HepG2 (cell line): ENCODE measurements around the gene MASP1. TPM values are rescaled to one million over a fixed set of nuclear protein-coding genes. Genes with fewer than 3 reads are reported as not detected.

Source experiments
- ARNT ChIP-seq: fragments of 450-650 bp; IDR thresholded peaks from 2 replicates; pipeline ENCODE4 v1.6.1; 2017
- ATF3 ChIP-seq: sonication (generic); formaldehyde crosslinking; IDR thresholded peaks from 2 replicates; pipeline ENCODE4 v1.4.0; 2020; ENCODE audit warnings: missing genetic modification reagents
- ATF6 ChIP-seq: sonication (generic); formaldehyde crosslinking; conservative IDR thresholded peaks from 2 replicates; pipeline ENCODE4 v1.4.0; 2020; ENCODE audit warnings: missing genetic modification reagents
- CEBPB ChIP-seq: IDR thresholded peaks from 2 replicates; pipeline ENCODE4 v1.6.1; 2011; ENCODE audit warnings: low read depth, low read length, improper control_type of control experiment, borderline replicate concordance
- GPBP1L1 ChIP-seq: sonication (generic); formaldehyde crosslinking; IDR thresholded peaks from 2 replicates; pipeline ENCODE4 v1.5.0; 2020; ENCODE audit warnings: mild to moderate bottlenecking, missing genetic modification reagents
- HMG20B ChIP-seq: conservative IDR thresholded peaks from 2 replicates; pipeline ENCODE4 v1.6.1; 2016; ENCODE audit warnings: missing genetic modification reagents, missing compliant biosample characterization
- HNRNPH1 ChIP-seq: fragments of 200-400 bp; formaldehyde crosslinking; optimal IDR thresholded peaks from 2 replicates; pipeline ENCODE3; 2017; ENCODE audit warnings: mild to moderate bottlenecking, low read depth, low read length
- HNRNPL ChIP-seq: fragments of 200-400 bp; formaldehyde crosslinking; IDR thresholded peaks from 2 replicates; pipeline ENCODE4 v1.6.1; 2017; ENCODE audit warnings: mild to moderate bottlenecking, low read depth, low read length
- MBNL3 ChIP-seq: fragments of 250-450 bp; sonication (Bioruptor Pico); conservative IDR thresholded peaks from 2 replicates; pipeline ENCODE4 v1.8.0; 2022; ENCODE audit warnings: mild to moderate bottlenecking, inconsistent platforms
- MIER3 ChIP-seq: IDR thresholded peaks from 2 replicates; pipeline ENCODE4 v1.6.1; 2016; ENCODE audit warnings: missing compliant biosample characterization, borderline replicate concordance
- MYC ChIP-seq: sonication (generic); formaldehyde crosslinking; IDR thresholded peaks from 2 replicates; pipeline ENCODE4 v1.9.0; 2021; ENCODE audit warnings: missing genetic modification reagents, borderline replicate concordance
- SMYD3 ChIP-seq: sonication (generic); formaldehyde crosslinking; IDR thresholded peaks from 2 replicates; pipeline ENCODE4 v1.8.1; 2023; ENCODE audit warnings: mild to moderate bottlenecking, missing genetic modification reagents
- SNAPC2 ChIP-seq: sonication (generic); formaldehyde crosslinking; IDR thresholded peaks from 2 replicates; pipeline ENCODE4 v1.8.1; 2022; ENCODE audit warnings: mild to moderate bottlenecking, missing genetic modification reagents
- SYNCRIP ChIP-seq: fragments of 200-400 bp; formaldehyde crosslinking; IDR thresholded peaks from 2 replicates; pipeline ENCODE4 v1.6.1; 2018; ENCODE audit warnings: mild to moderate bottlenecking, low read depth, low read length; ENCODE audit not compliant: insufficient read depth
- TCF7L2 ChIP-seq: IDR thresholded peaks from 2 replicates; pipeline ENCODE4 v1.6.1; 2011; ENCODE audit warnings: mild to moderate bottlenecking, low read depth, low read length, moderate library complexity
- TRIM24 ChIP-seq: sonication (generic); formaldehyde crosslinking; IDR thresholded peaks from 2 replicates; pipeline ENCODE4 v1.8.0; 2022; ENCODE audit warnings: mild to moderate bottlenecking, missing genetic modification reagents
- ZC3H4 ChIP-seq: sonication (generic); formaldehyde crosslinking; IDR thresholded peaks from 2 replicates; pipeline ENCODE4 v1.4.0; 2020; ENCODE audit warnings: missing genetic modification reagents, borderline replicate concordance
- ZFP36 ChIP-seq: fragments of 150-350 bp; IDR thresholded peaks from 2 replicates; pipeline ENCODE4 v1.6.1; 2018; ENCODE audit warnings: borderline replicate concordance, low read length, low read depth; ENCODE audit not compliant: partially characterized antibody
- ZFP82 ChIP-seq: sonication (generic); formaldehyde crosslinking; IDR thresholded peaks from 2 replicates; pipeline ENCODE4 v1.5.1; 2020; ENCODE audit warnings: mild to moderate bottlenecking, missing genetic modification reagents, borderline replicate concordance
- ZNF124 ChIP-seq: sonication (generic); formaldehyde crosslinking; IDR thresholded peaks from 2 replicates; pipeline ENCODE4 v1.4.0; 2020; ENCODE audit warnings: missing genetic modification reagents
- ZNF230 ChIP-seq: sonication (generic); formaldehyde crosslinking; IDR thresholded peaks from 2 replicates; pipeline ENCODE4 v1.4.0; 2020; ENCODE audit warnings: mild to moderate bottlenecking, missing genetic modification reagents
- ZNF333 ChIP-seq: sonication (generic); formaldehyde crosslinking; IDR thresholded peaks from 2 replicates; pipeline ENCODE4 v1.4.0; 2020; ENCODE audit warnings: mild to moderate bottlenecking, missing genetic modification reagents, borderline replicate concordance
- ZNF431 ChIP-seq: sonication (generic); formaldehyde crosslinking; IDR thresholded peaks from 2 replicates; pipeline ENCODE4 v1.9.0; 2022; ENCODE audit warnings: missing genetic modification reagents, low read depth, mild to moderate bottlenecking, borderline replicate concordance
- ZNF543 ChIP-seq: sonication (generic); formaldehyde crosslinking; IDR thresholded peaks from 2 replicates; pipeline ENCODE4 v1.4.0; 2020; ENCODE audit warnings: mild to moderate bottlenecking, missing genetic modification reagents
- ZNF563 ChIP-seq: sonication (generic); formaldehyde crosslinking; IDR thresholded peaks from 2 replicates; pipeline ENCODE4 v1.8.0; 2022; ENCODE audit warnings: mild to moderate bottlenecking, moderate library complexity, missing genetic modification reagents
- ZNF678 ChIP-seq: sonication (generic); formaldehyde crosslinking; IDR thresholded peaks from 2 replicates; pipeline ENCODE4 v1.4.0; 2020; ENCODE audit warnings: mild to moderate bottlenecking, missing genetic modification reagents
- ZNF777 ChIP-seq: sonication (generic); formaldehyde crosslinking; IDR thresholded peaks from 2 replicates; pipeline ENCODE4 v1.4.0; 2020; ENCODE audit warnings: missing genetic modification reagents
- ZNF839 ChIP-seq: sonication (generic); formaldehyde crosslinking; IDR thresholded peaks from 2 replicates; pipeline ENCODE4 v1.4.0; 2020; ENCODE audit warnings: missing genetic modification reagents, mild to moderate bottlenecking, borderline replicate concordance
- ZSCAN29 ChIP-seq: sonication (generic); formaldehyde crosslinking; conservative IDR thresholded peaks from 2 replicates; pipeline ENCODE4 v1.4.0; 2020; ENCODE audit warnings: mild to moderate bottlenecking, missing genetic modification reagents
- polyA plus RNA-seq, 8 experiments: library from polyadenylated mRNA; depleted of rRNA in 3 of 8; stranded (reverse) in 7 of 8; unstranded in 1 of 8; fragments of >200 nt; fragmentation: Illumina TruSeq in 4 of 8; extraction: Trizol in 4 of 8; gene quantifications; 2 replicates each; pipeline versions ENCODE4 v1.2.1 to v1.2.3, GENCODE V29; 2011 to 2016; ENCODE audit warnings: low read depth in 4 of 8, missing spikeins in 1 of 8, mixed read lengths in 1 of 8; ENCODE audit not compliant: insufficient read depth in 1 of 8
- total RNA-seq, 5 experiments: library from RNA; depleted of rRNA; stranded (reverse); fragments of >200 nt; fragmentation: Illumina TruSeq; extraction: Trizol; gene quantifications; 2 replicates each; pipeline ENCODE4 v1.2.3, GENCODE V29; 2016; ENCODE audit warnings: low read depth in 1 of 5

Gene MASP1
- total and polyA plus RNA-seq, 2 of the 13 experiments (the other 11 are each of a cell fraction or from before 2014, with no cell fraction given), result 10.8 to 56.0 TPM

GRCh38 chr3:187276397-187277128, 15.0 kb downstream of the MASP1 start (continued):
- no peak for TF ChIP-seq GPBP1L1 (CRISPR knock-in tag)
- no peak for TF ChIP-seq ZNF839
- TF ChIP-seq TRIM24 (CRISPR knock-in tag), result peak; percentile 48; the same call in 1 of the 2 replicates
- peak; percentile 26; the same call in 1 of the 2 replicates for TF ChIP-seq MYC (CRISPR knock-in tag)
- TF ChIP-seq HMG20B, result peak; percentile 22; the same call in 1 of the 2 replicates
- no peak for TF ChIP-seq ZNF563 (CRISPR knock-in tag)
- no peak for TF ChIP-seq SYNCRIP
- TF ChIP-seq ARNT, result no peak
- peak; percentile 78; the same call in 1 of the 2 replicates for TF ChIP-seq ZSCAN29 (CRISPR knock-in tag)
- no peak for TF ChIP-seq HNRNPH1
- TF ChIP-seq ZFP82 (CRISPR knock-in tag), result no peak
- peak; percentile 94; the same call in 1 of the 2 replicates for TF ChIP-seq ZNF124 (CRISPR knock-in tag)
- TF ChIP-seq SMYD3, result no peak
- no peak for TF ChIP-seq ZNF431 (CRISPR knock-in tag)
- no peak for TF ChIP-seq TCF7L2
- TF ChIP-seq MIER3 (CRISPR knock-in tag), result peak; percentile 89
- TF ChIP-seq ZC3H4, result no peak
- no peak for TF ChIP-seq ZNF333 (CRISPR knock-in tag)
- TF ChIP-seq HNRNPL, result no peak
- TF ChIP-seq MBNL3, result no peak
- TF ChIP-seq ZFP36, result no peak
- TF ChIP-seq CEBPB, result peak; percentile 37; the same call in 1 of the 2 replicates
- TF ChIP-seq ATF6 (CRISPR knock-in tag), result no peak
- TF ChIP-seq ZNF777 (CRISPR knock-in tag), result no peak
- no peak for TF ChIP-seq SNAPC2
- no peak for TF ChIP-seq ZNF678 (CRISPR knock-in tag)
- TF ChIP-seq ATF3 (CRISPR knock-in tag), result 0 out of 2 replicates have a peak, but pooled peaks have one; percentile 55
- TF ChIP-seq ZNF230, result 0 out of 2 replicates have a peak, but pooled peaks have one; percentile 48
- peak; percentile 76; the same call in 1 of the 2 replicates for TF ChIP-seq ZNF543
